GM10266 (cell line): ENCODE results near the gene CENPU.

ENCODE experiments used
- DNase-seq: peaks from one replicate; pipeline ENCODE4 v3.0.0; 2012; ENCODE audit errors: extremely low spot score
- CTCF ChIP-seq: IDR thresholded peaks from 2 replicates; pipeline ENCODE4 v1.5.1; 2012; ENCODE audit warnings: mild to moderate bottlenecking, low read depth; ENCODE audit not compliant: control insufficient read depth, insufficient read depth; ENCODE audit errors: missing control alignments

The CENPU gene

GRCh38 chr4:184727430-184727829 is 6.5 kb downstream of the CENPU start:
- no peak for TF ChIP-seq CTCF
- DNase-seq: no peak

- TF ChIP-seq CTCF: no peak
- DNase-seq: no peak
Observed at GRCh38 chr4:184722798-184723197, 11.1 kb downstream of the CENPU start.

- TF ChIP-seq CTCF: no peak
- no peak for DNase-seq
Observed at GRCh38 chr4:184721254-184721653, 12.6 kb downstream of the CENPU start.

- no peak for TF ChIP-seq CTCF
- DNase-seq: no peak
Observed at GRCh38 chr4:184719407-184719806, 14.5 kb downstream of the CENPU start.

GRCh38 chr4:184715526-184715925 is 18.4 kb downstream of the CENPU start:
- DNase-seq: no peak
- TF ChIP-seq CTCF: no peak

GRCh38 chr4:184713887-184714286 is 20.0 kb downstream of the CENPU start:
- no peak for TF ChIP-seq CTCF
- DNase-seq: no peak

GRCh38 chr4:184712322-184712721 is 21.6 kb downstream of the CENPU start:
- no peak for DNase-seq
- TF ChIP-seq CTCF: no peak
